T47D (cell line): ENCODE measurements around the gene ORM2.

Experiments
- DNase-seq, 2 experiments: peaks; one replicate each; pipeline versions ENCODE4 v3.0.0 to v3.0.0-alpha.2; 2011 to 2012; ENCODE audit warnings: low read depth in 1 of 2, low spot score in 1 of 2
- JUND ChIP-seq: IDR thresholded peaks from 2 replicates; pipeline ENCODE4 v1.6.1; 2012; ENCODE audit warnings: low read depth
- in situ Hi-C: cut with HindIII; loops from 2 replicates; pipeline ENCODE4 v1.10.0; 2016; ENCODE audit warnings: low sequenced_read_pairs, low pct_unique_long_range_greater_than_20kb

Gene ORM2

GRCh38 chr9:114334490-114334889 lies 4.8 kb downstream of the ORM2 start:
- no peak for DNase-seq
- TF ChIP-seq JUND = no peak
- in situ Hi-C loops = no loop called here

DNA sequence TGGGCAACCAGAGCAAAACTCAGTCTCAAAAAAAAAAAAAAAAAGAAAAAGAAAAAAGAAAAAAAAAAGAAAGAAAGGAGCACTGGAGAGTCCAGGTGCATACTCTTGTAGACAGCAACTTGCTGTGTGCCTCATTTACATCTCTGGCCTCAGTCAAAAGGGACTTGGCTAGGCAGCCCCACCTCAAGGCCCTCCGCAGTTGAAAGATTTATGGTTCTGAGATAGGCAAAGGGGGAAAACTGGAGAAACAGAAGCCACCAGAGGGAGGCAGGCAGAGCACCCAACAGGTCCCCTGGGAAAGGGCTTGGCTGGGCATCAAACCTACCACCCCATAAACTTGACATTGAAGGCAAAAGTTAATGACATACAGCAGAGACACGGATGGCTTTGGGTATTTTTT lies 6.1 kb downstream of the ORM2 start:
- in situ Hi-C loops = no loop called here
- no peak for TF ChIP-seq JUND
- DNase-seq = no peak

DNA sequence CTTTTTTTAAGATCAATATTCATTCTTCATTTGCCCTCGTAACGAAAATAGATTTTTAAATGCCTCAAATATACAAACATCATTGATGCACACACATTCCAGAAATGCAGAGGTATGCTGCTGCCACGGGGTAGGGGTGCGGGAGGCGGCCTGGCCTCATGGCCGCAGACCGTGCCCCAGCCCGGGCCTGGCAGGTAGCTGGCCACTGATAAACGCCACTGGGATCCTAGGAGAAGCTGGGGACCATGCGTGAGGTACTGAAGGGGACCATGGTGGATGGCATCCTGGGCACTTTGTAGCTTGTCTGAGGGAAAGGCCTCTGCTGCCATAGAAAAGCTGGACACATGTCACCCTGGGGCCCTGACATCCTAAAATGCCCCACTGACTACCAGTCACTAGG lies 6.5 kb downstream of the ORM2 start:
- no peak for DNase-seq
- no peak for TF ChIP-seq JUND
- in situ Hi-C loops = no loop called here

DNA sequence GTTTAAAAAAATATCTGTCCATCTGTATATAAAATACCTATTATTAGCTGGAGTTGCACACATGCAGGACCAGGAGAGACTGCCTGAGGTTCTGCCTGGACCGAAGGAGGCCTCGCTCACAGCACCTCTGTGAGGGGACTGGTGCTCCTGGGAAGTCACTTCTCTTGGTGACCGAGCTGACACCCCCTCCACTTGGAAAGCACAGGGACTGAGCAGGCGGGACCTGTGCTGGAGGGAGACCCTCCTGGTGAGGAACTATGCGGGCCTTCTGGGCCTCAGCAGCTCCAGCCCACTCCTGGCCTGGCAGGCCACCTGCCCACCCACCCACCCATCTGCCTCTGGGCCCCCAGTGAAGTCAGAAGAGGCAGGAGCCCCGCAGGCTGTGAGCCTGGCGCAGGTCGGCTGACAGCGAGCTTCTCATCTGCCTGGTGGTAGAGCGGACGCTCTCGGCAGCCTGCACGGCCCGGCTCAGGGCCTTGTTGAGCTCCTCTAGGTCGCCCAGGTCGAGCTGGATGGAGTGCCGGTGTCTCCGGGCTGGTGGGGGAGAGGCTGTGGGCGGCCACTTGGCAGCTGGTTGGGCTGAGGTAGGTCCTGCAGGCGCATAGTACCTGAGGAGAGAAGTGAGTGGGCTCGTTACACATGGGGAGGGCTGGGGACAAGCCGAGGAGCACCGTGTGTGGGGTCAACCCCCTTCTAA lies 7.2 kb downstream of the ORM2 start:
- TF ChIP-seq JUND = no peak
- no peak for DNase-seq
- in situ Hi-C loops = no loop called here

- TF ChIP-seq JUND = no peak
- in situ Hi-C loops = no loop called here
- peak in 1 of 2 experiments; percentile 32 for DNase-seq
These were observed 8.5 kb downstream of the ORM2 start for GRCh38 chr9:114338187-114338586.

- peak; percentile 54 to 67 for DNase-seq
- TF ChIP-seq JUND = no peak
- in situ Hi-C loops = no loop called here
These were observed 9.7 kb downstream of the ORM2 start for GRCh38 chr9:114339130-114339908.

DNA sequence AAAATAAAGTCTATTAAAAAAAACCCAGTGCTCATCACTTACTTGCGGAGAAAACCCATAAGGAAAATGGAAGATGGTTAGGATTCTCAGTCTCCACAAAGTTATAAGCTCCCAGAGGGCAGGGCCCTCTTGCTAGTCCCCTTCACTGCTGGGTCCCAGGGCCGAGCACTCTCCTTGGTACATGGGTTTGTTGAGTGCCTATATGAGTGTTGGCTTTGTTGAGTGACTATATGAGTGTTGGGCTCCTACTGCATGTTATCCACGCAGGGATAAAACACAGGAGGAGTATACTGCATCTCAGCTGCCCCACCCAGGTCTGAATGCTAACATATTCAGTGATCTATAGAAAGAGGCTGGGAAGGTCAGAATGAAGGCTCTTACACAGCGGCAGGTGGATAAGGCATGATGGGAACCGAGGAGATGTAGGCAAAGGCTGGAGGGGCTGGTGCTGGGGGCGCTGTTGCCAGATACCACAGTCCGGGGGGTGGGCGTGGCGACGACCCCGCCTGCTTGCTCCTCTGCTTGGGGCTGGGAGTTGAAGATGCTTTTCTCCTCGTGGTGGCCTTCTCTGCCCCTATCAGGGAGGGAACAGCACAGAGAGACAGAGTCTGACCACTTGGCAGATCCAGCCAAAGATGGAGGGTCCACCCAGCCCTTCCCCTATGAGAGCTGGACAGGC lies 11.6 kb downstream of the ORM2 start:
- no peak for TF ChIP-seq JUND
- in situ Hi-C loops = no loop called here
- no peak for DNase-seq

GRCh38 chr9:114341991-114342390 lies 12.3 kb downstream of the ORM2 start:
- no peak for DNase-seq
- in situ Hi-C loops = no loop called here

DNA sequence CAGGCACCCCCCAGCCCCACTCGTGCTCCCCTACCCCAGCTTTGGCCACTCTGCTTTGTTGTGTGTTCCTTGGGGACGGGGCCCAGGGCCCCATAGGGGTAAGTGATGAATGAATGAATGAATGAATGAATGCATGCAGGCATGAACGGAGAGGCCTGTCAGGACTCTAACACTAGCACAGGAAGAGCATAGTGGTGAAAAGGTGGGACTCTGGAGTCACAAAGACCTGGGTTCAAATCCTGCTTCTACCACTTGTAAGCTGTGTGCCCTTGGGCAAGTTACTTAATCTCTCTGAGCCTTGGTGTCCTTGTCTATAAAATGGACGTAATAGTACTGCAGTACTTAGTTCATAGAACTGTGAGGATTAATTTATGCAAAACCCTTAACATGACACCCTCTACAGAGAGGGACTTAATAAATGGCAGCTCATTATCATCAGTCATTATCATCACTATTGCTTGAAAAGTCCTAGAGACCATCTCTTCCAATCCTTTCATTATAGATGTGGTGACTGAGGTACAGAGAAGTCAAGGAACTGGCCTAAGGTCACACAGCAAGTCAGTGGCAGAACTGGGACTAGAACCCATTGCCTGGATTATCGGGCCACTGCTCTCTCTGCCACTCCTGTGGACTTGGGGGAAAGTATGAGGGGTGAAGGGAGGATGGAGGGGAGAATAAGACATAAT lies 13.2 kb downstream of the ORM2 start:
- no peak for TF ChIP-seq JUND
- in situ Hi-C loops = no loop called here
- no peak for DNase-seq

More at GRCh38 chr9:114341991-114342390, 12.3 kb downstream of the ORM2 start:
- no peak for TF ChIP-seq JUND

GRCh38 chr9:114343471-114344187 lies 14.0 kb downstream of the ORM2 start:
- peak in 1 of 2 experiments; percentile 45 for DNase-seq
- no peak for TF ChIP-seq JUND
- in situ Hi-C loops = no loop called here

DNA sequence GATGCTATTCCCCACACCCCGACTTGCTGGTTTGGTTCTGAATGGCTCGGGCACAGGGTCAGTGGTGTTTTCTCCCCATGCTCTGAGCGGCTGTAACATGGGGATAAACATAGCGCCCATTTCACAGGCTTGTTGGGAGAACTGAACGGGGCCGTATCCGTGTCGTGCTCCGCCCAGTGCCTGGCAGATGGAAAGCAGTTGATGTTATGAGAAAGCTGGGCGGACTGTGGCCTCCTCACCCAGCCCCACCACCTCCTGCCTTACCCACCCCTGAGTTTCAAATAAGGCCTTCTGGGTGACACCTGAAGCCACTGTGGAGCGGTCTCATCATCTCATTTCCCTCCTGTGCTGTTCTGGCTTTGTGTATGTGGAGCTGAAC lies 14.5 kb downstream of the ORM2 start:
- no peak for DNase-seq
- no peak for TF ChIP-seq JUND
- in situ Hi-C loops = no loop called here

GRCh38 chr9:114344692-114345091 lies 15.0 kb downstream of the ORM2 start:
- no peak for DNase-seq
- TF ChIP-seq JUND = no peak
- in situ Hi-C loops = no loop called here
